ENCODE results near the gene KDM4B. TPM values are rescaled to one million over a fixed set of nuclear protein-coding genes. Genes with fewer than 3 reads are reported as not detected.

The KDM4B gene
- total and polyA plus RNA-seq, 12 donors = 12.4 to 35.8 (median 30.3) TPM

- H3K4me3 ChIP-seq = no peak overlapping the region
- no peak for TF ChIP-seq CTCF (IDR thresholded peaks at IDR 0.05)
- 94 to 98% methylated on average over 4 of the region's 4 CpGs for WGBS, 2 donors
- ATAC-seq = no peak
- no peak for DNase-seq
- H3K4me1 ChIP-seq = peaks cover 0 to 16% (median 4%) of the 10 kb centered on the region in 9 donors
- H3K27ac ChIP-seq = peak overlapping the region in 1 of 10 donors; percentile 10
- intact Hi-C loops (cut with DNase I) = no loop called here
- no peaks in the 10 kb centered on the region for H3K27me3 ChIP-seq
- no peaks in the 10 kb centered on the region for H3K9me3 ChIP-seq
- H3K36me3 ChIP-seq = peaks cover 0 to 26% (median 0%) of the 10 kb centered on the region in 9 donors
Measured at GRCh38 chr19:5002143-5002542, 33.2 kb downstream of the KDM4B start.

- intact Hi-C loops (cut with DNase I) = no loop called here
- WGBS, 2 donors = 93% methylated on average over 18 of the region's 18 CpGs
- no peaks in the 10 kb centered on the region for H3K27me3 ChIP-seq
- no peak overlapping the region for H3K27ac ChIP-seq
- H3K9me3 ChIP-seq = peaks cover 0 to 11% (median 2%) of the 10 kb centered on the region in 11 donors
- no peak overlapping the region for H3K4me3 ChIP-seq
- H3K36me3 ChIP-seq = peaks cover 0 to 10% (median 0%) of the 10 kb centered on the region in 9 donors
- ATAC-seq (no peak), DNase-seq (no peak)
- peaks cover 0 to 10% (median 4%) of the 10 kb centered on the region in 9 donors for H3K4me1 ChIP-seq
- no peak for TF ChIP-seq CTCF (IDR thresholded peaks at IDR 0.05)
Measured at GRCh38 chr19:5003781-5004180, 34.9 kb downstream of the KDM4B start.

GRCh38 chr19:5005096-5005495 is 36.2 kb downstream of the KDM4B start:
- H3K4me1 ChIP-seq = peaks cover 0 to 18% (median 4%) of the 10 kb centered on the region in 9 donors
- H3K36me3 ChIP-seq = peaks cover 0 to 9% (median 0%) of the 10 kb centered on the region in 9 donors
- peak in 1 of 8 donors; percentile 19 for ATAC-seq
- H3K9me3 ChIP-seq = peaks cover 0 to 11% (median 2%) of the 10 kb centered on the region in 11 donors
- H3K4me3 ChIP-seq = no peak overlapping the region
- DNase-seq = no peak
- no peak overlapping the region for H3K27ac ChIP-seq
- 84% methylated on average over 5 of the region's 5 CpGs for WGBS, 2 donors
- intact Hi-C loops (cut with DNase I) = no loop called here
- no peaks in the 10 kb centered on the region for H3K27me3 ChIP-seq
- no peak for TF ChIP-seq CTCF (IDR thresholded peaks at IDR 0.05)

- 61 to 62% methylated on average over 10 of the region's 10 CpGs for WGBS, 2 donors
- TF ChIP-seq CTCF (IDR thresholded peaks at IDR 0.05) = no peak
- Histone ChIP-seq H3K27me3 (no peaks in the 10 kb centered on the region), H3K9me3 (peaks cover 0 to 11% (median 2%) of the 10 kb centered on the region in 11 donors), H3K36me3 (peaks cover 0 to 9% (median 0%) of the 10 kb centered on the region in 9 donors), H3K4me1 (peaks cover 0 to 18% (median 4%) of the 10 kb centered on the region in 9 donors), H3K27ac (no peak overlapping the region), H3K4me3 (no peak overlapping the region)
- peak in 5 of 8 donors; percentile 23 to 61 (median 33) for ATAC-seq
- no peak for DNase-seq
- intact Hi-C loops (cut with DNase I) = no loop called here
Measured at GRCh38 chr19:5006201-5006600, 37.3 kb downstream of the KDM4B start.

All from heart right ventricle (tissue), 16 donors.